Caco-2 (cell line): ENCODE measurements around the gene SMIM8. TPM values are rescaled to one million over a fixed set of nuclear protein-coding genes. Genes with fewer than 3 reads are reported as not detected.

Experiments used
- BruUV-seq: library from RNA; stranded (reverse); fragments of 400-500 nt; replicated peaks from 2 replicates; lab custom pipeline; 2021; lab: Mats Ljungman, UMichigan
- CTCF ChIA-PET: fragments of 300-600 bp; sonication (Branson Sonifier 250); formaldehyde crosslinking; loops from one replicate; lab custom pipeline; 2022; ENCODE audit warnings: antibody characterized with exemption; lab: Charles Lee
- POLR2A ChIA-PET: fragments of 300-600 bp; sonication (Branson Sonifier 250); formaldehyde crosslinking; loops from one replicate; lab custom pipeline; 2022; ENCODE audit warnings: antibody characterized with exemption; lab: Charles Lee
- DNase-seq, 2 experiments: peaks; one replicate each; pipeline versions ENCODE4 v3.0.0 to v3.0.0-alpha.2; 2020 to 2022
- H3K27me3 ChIP-seq: replicated peaks from 2 replicates; pipeline ENCODE4 v1.6.0; 2011; ENCODE audit warnings: low read length; ENCODE audit not compliant: control insufficient read depth, insufficient read depth
- H3K36me3 ChIP-seq: 2 replicates; pipeline ENCODE4 v1.5.1; 2011; ENCODE audit warnings: low read length; ENCODE audit not compliant: control insufficient read depth, insufficient read depth
- H3K4me1 ChIP-seq: fragments of 250-450 bp; sonication (Bioruptor Pico); 2 replicates; pipeline ENCODE4 v1.5.1; 2020; ENCODE audit warnings: mild to moderate bottlenecking
- H3K4me3 ChIP-seq: 2 replicates; pipeline ENCODE4 v1.5.1; 2011; ENCODE audit warnings: low read depth, mild to moderate bottlenecking, control low read depth, low read length
- H3K9me3 ChIP-seq: fragments of 250-450 bp; sonication (Bioruptor Pico); 2 replicates; pipeline ENCODE4 v1.5.1; 2020; ENCODE audit warnings: mild to moderate bottlenecking, moderate library complexity
- H3K27ac Mint-ChIP-seq: one replicate; pipeline ENCODE4 v1.8.0; 2022; ENCODE audit warnings: mixed read lengths; ENCODE audit not compliant: unreplicated experiment
- H3K27me3 Mint-ChIP-seq: one replicate; pipeline ENCODE4 v1.8.0; 2022; ENCODE audit warnings: mixed read lengths; ENCODE audit not compliant: insufficient read depth, unreplicated experiment
- H3K36me3 Mint-ChIP-seq: one replicate; pipeline ENCODE4 v1.8.0; 2022; ENCODE audit warnings: mild to moderate bottlenecking, mixed read lengths; ENCODE audit not compliant: insufficient read depth, unreplicated experiment
- H3K4me1 Mint-ChIP-seq: one replicate; pipeline ENCODE4 v1.8.0; 2022; ENCODE audit warnings: low read depth, mixed read lengths; ENCODE audit not compliant: unreplicated experiment
- H3K4me3 Mint-ChIP-seq: one replicate; pipeline ENCODE4 v1.8.0; 2022; ENCODE audit warnings: mild to moderate bottlenecking, moderate library complexity, mixed read lengths; ENCODE audit not compliant: unreplicated experiment
- H3K9me3 Mint-ChIP-seq: one replicate; pipeline ENCODE4 v1.8.0; 2022; ENCODE audit warnings: mixed read lengths; ENCODE audit not compliant: unreplicated experiment
- CTCF ChIP-seq, 2 experiments: fragments of 200-600 bp in 1 of 2; IDR thresholded peaks; 1 replicate in 1 of 2; 2 replicates in 1 of 2; pipeline versions ENCODE4 v1.5.1 to v1.8.0; 2011 to 2022; ENCODE audit warnings: antibody characterized with exemption in 1 of 2, control low read depth in 1 of 2, inconsistent platforms in 1 of 2, low read depth in 1 of 2, low read length in 1 of 2, mild to moderate bottlenecking in 1 of 2, moderate library complexity in 1 of 2; ENCODE audit not compliant: insufficient read depth in 1 of 2, severe bottlenecking in 1 of 2, unreplicated experiment in 1 of 2
- intact Hi-C: fragments of 100-400 bp; cut with micrococcal nuclease; formaldehyde crosslinking; loops from one replicate; pipeline ENCODE4 v1.10.0; 2022; ENCODE audit not compliant: unreplicated experiment
- total RNA-seq: library from RNA; stranded (reverse); gene quantifications from 2 replicates; pipeline ENCODE4 v1.2.3, GENCODE V29; 2022

The SMIM8 gene
- total RNA-seq, 1 experiment from 2014 or later: 8.5 TPM

DNA sequence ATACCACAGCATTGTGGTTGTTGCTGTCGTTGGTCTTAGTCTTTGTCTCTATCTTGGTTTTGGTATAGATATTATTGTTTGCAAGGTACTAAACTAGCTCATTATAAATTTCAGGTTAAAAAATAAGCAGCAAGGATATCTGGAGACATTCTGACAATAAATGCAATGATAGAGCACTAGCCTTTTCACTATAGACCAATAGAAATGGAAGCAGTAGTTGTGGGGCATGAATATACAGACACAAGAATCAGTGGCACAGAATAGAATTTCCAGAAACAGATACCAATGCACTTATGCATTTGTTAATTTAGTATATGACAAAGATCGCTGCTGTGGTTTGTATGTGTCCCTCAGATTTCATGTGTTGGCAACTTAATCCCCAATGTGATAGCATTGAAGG is 54.3 kb downstream of the SMIM8 start:
- no peak for TF ChIP-seq CTCF (IDR thresholded peaks at IDR 0.05; ENCODE audit: insufficient read depth in 1 of 2, low read depth in 1 of 2, low read length in 1 of 2, severe bottlenecking in 1 of 2, unreplicated experiment in 1 of 2)
- intact Hi-C loops: no loop called here
- Histone ChIP-seq H3K4me1 (no peaks in the 10 kb centered on the region), H3K36me3 (no peaks in the 10 kb centered on the region), H3K27me3 (no peaks in the 10 kb centered on the region), H3K4me3 (no peak overlapping the region), H3K9me3 (no peaks in the 10 kb centered on the region)
- ChIA-PET CTCF (no interaction called here), POLR2A (no interaction called here)
- no peaks in the 10 kb centered on the region for H3K4me1 Mint-ChIP-seq
- H3K27ac Mint-ChIP-seq: no peak overlapping the region
- no peaks in the 10 kb centered on the region for H3K9me3 Mint-ChIP-seq
- no peak overlapping the region for H3K4me3 Mint-ChIP-seq
- no peak for DNase-seq
- no peaks in the 10 kb centered on the region for H3K27me3 Mint-ChIP-seq
- BruUV-seq: no TSS peak
- H3K36me3 Mint-ChIP-seq: no peaks in the 10 kb centered on the region

- intact Hi-C loops: no loop called here
- Histone ChIP-seq H3K9me3 (no peaks in the 10 kb centered on the region), H3K27me3 (no peaks in the 10 kb centered on the region), H3K4me1 (no peaks in the 10 kb centered on the region), H3K36me3 (no peaks in the 10 kb centered on the region), H3K4me3 (no peak overlapping the region)
- Mint-ChIP-seq H3K4me1 (no peaks in the 10 kb centered on the region), H3K27me3 (no peaks in the 10 kb centered on the region), H3K9me3 (no peaks in the 10 kb centered on the region), H3K27ac (no peak overlapping the region), H3K4me3 (no peak overlapping the region), H3K36me3 (no peaks in the 10 kb centered on the region)
- TF ChIP-seq CTCF (IDR thresholded peaks at IDR 0.05; ENCODE audit: insufficient read depth in 1 of 2, low read depth in 1 of 2, low read length in 1 of 2, severe bottlenecking in 1 of 2, unreplicated experiment in 1 of 2): no peak
- BruUV-seq: no TSS peak
- POLR2A ChIA-PET: no interaction called here
- no peak for DNase-seq
- CTCF ChIA-PET: no interaction called here
These were observed 56.6 kb downstream of the SMIM8 start for GRCh38 chr6:87378947-87379346.

DNA sequence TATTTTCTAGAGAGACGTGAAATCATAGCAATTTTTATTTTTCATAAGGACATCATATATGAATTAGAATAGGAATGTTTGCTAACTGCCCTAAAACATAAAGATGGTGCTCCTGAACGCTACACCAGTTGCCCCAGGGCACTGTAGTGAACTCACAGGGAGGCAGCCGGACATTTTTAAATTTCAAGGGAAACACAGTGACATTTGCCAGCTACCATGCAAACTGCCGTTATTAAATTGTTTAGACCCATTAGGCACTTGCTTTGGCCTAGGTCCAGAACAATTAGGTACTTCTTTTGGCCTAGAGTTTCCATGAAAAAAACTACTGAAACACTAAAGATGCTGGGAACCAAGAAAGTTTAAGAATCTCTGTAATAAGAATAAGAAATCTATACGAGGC is 60.5 kb downstream of the SMIM8 start:
- CTCF ChIA-PET: no interaction called here
- H3K4me1 Mint-ChIP-seq: no peaks in the 10 kb centered on the region
- BruUV-seq: no TSS peak
- H3K27me3 Mint-ChIP-seq: no peaks in the 10 kb centered on the region
- no peak overlapping the region for H3K27ac Mint-ChIP-seq
- H3K36me3 Mint-ChIP-seq: no peaks in the 10 kb centered on the region
- intact Hi-C loops: no loop called here
- no peaks in the 10 kb centered on the region for H3K9me3 Mint-ChIP-seq
- Histone ChIP-seq H3K9me3 (no peaks in the 10 kb centered on the region), H3K4me3 (no peak overlapping the region), H3K4me1 (no peaks in the 10 kb centered on the region), H3K27me3 (no peaks in the 10 kb centered on the region), H3K36me3 (no peaks in the 10 kb centered on the region)
- DNase-seq: no peak
- H3K4me3 Mint-ChIP-seq: no peak overlapping the region
- TF ChIP-seq CTCF (IDR thresholded peaks at IDR 0.05; ENCODE audit: insufficient read depth in 1 of 2, low read depth in 1 of 2, low read length in 1 of 2, severe bottlenecking in 1 of 2, unreplicated experiment in 1 of 2): no peak
- POLR2A ChIA-PET: no interaction called here
